Right lobe of liver (tissue), 6 donors: ENCODE results near the gene ITPK1. TPM values are rescaled to one million over a fixed set of nuclear protein-coding genes. Genes with fewer than 3 reads are reported as not detected.

Source experiments
- ATAC-seq, 4 donors: fragments of 200-7000 bp; cut with Tn5 transposase; one replicate each; pipeline ENCODE4 v1.9.1; 2020; ENCODE audit warnings: mild to moderate bottlenecking in 4 of 4, moderate library complexity in 4 of 4
- DNase-seq, 3 donors: peaks; one replicate each; pipeline ENCODE4 v3.0.0-alpha.2; 2020
- H3K27ac ChIP-seq, 3 donors: fragments of 200-600 bp; one replicate each; pipeline ENCODE4 v1.8.0; 2022
- H3K27me3 ChIP-seq, 2 donors: fragments of 200-600 bp; one replicate each; pipeline ENCODE4 v1.8.0; 2022
- H3K36me3 ChIP-seq, 4 donors: fragments of 200-600 bp; sonication (generic) in 1 of 4; one replicate each; pipeline versions ENCODE4 v1.5.1 to v1.8.0; 2017 to 2022; ENCODE audit warnings: control low read depth in 1 of 4
- H3K4me1 ChIP-seq, 4 donors: fragments of 200-600 bp; sonication (generic) in 1 of 4; one replicate each; pipeline versions ENCODE4 v1.5.1 to v1.8.0; 2017 to 2022; ENCODE audit warnings: control low read depth in 1 of 4
- H3K4me3 ChIP-seq, 3 donors: fragments of 200-600 bp; one replicate each; pipeline ENCODE4 v1.8.0; 2022
- H3K9me3 ChIP-seq, 4 donors: fragments of 200-600 bp; sonication (generic) in 1 of 4; one replicate each; pipeline versions ENCODE4 v1.5.1 to v1.8.0; 2017 to 2022; ENCODE audit warnings: control low read depth in 1 of 4
- POLR2A ChIP-seq: fragments of 450-650 bp; IDR thresholded peaks from one replicate; pipeline ENCODE4 v1.6.1; 2017; ENCODE audit warnings: antibody characterized with exemption, mild to moderate bottlenecking
- WGBS: methylation state at CpG from one replicate; pipeline ENCODE4 v1.1.6; 2018; ENCODE audit warnings: low coverage, low lambda C conversion rate; ENCODE audit not compliant: insufficient coverage; ENCODE audit errors: missing lambda C conversion rate; 5-methylcytosine and 5-hydroxymethylcytosine counted together
- intact Hi-C, 2 donors: fragments of 100-400 bp; cut with DNase I; formaldehyde crosslinking; loops; one replicate each; pipeline versions ENCODE4 v1.11.2 to v1.14.1; 2022
- total RNA-seq, 6 experiments: library from RNA; depleted of rRNA in 2 of 6; stranded (reverse); fragments of >200 nt in 2 of 6; fragmentation: NEBNext Ultra II Directional in 3 of 6; extraction: Animal tissue kit (Norgen Biotek cat#: 25700) in 3 of 6; gene quantifications; one replicate each; pipeline versions ENCODE4 v1.1.0 to v1.2.4, GENCODE V29; 2016 to 2023
- TF ChIP-seq, protein P1 (sequence below), 4 donors: fragments of 200-600 bp in 3 of 4; fragments of 450-650 bp in 1 of 4; IDR thresholded peaks; one replicate each; pipeline versions ENCODE4 v1.5.1 to v1.8.0; 2016 to 2022; ENCODE audit warnings: antibody characterized with exemption in 4 of 4, mild to moderate bottlenecking in 2 of 4
- donor health status: DM: no; HTN: yes; CAD: no.
- donor health status: DM: no; HTN: no; CAD: no.
- donor health status: DM: no; HTN: no; CAD: no.
- donor health status: DM: no; HTN: yes; CAD: no.
- donor health status: DM: no; HTN: yes; CAD: no.

ITPK1 gene
- total RNA-seq, 6 experiments from 2014 or later = 28.4 to 61.0 (median 40.0) TPM

DNA sequence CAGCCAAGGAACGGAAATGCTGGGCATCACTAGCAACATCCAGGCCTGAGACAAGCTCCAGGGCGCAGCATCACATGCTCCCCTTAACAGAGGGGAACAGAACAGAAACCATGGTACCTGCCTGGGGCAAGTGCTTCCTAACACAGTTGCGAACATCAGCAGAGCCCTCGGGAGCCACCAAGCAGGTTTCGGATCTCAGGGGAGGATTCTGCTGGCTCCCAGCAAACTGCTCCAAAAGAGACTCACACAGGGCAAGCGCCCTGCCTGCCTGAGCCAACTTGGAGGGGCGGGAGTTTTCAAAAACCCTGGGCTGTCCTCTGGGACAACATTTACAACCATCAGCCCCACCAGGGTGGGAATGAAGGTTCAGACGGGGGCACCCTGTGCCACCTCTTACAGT lies 173.1 kb downstream of the ITPK1 start:
- no peak overlapping the region for H3K27ac ChIP-seq
- H3K9me3 ChIP-seq = no peaks in the 10 kb centered on the region
- DNase-seq (no peak), ATAC-seq (no peak)
- intact Hi-C loops = loop anchor here in 1 of 2 donors (10.0 kb wide), 1 partner anchor 58 kb away; no protein-coding TSS in a partner anchor
- H3K27me3 ChIP-seq = no peaks in the 10 kb centered on the region
- TF ChIP-seq, protein P1, sequence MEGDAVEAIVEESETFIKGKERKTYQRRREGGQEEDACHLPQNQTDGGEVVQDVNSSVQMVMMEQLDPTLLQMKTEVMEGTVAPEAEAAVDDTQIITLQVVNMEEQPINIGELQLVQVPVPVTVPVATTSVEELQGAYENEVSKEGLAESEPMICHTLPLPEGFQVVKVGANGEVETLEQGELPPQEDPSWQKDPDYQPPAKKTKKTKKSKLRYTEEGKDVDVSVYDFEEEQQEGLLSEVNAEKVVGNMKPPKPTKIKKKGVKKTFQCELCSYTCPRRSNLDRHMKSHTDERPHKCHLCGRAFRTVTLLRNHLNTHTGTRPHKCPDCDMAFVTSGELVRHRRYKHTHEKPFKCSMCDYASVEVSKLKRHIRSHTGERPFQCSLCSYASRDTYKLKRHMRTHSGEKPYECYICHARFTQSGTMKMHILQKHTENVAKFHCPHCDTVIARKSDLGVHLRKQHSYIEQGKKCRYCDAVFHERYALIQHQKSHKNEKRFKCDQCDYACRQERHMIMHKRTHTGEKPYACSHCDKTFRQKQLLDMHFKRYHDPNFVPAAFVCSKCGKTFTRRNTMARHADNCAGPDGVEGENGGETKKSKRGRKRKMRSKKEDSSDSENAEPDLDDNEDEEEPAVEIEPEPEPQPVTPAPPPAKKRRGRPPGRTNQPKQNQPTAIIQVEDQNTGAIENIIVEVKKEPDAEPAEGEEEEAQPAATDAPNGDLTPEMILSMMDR (IDR thresholded peaks at IDR 0.05) = no peak
- no peak for TF ChIP-seq POLR2A
- 90% methylated on average over 5 of the region's 8 CpGs for WGBS
- H3K4me3 ChIP-seq = no peak overlapping the region
- H3K4me1 ChIP-seq = peaks cover 0 to 18% (median 9%) of the 10 kb centered on the region in 4 donors
- no peaks in the 10 kb centered on the region for H3K36me3 ChIP-seq

DNA sequence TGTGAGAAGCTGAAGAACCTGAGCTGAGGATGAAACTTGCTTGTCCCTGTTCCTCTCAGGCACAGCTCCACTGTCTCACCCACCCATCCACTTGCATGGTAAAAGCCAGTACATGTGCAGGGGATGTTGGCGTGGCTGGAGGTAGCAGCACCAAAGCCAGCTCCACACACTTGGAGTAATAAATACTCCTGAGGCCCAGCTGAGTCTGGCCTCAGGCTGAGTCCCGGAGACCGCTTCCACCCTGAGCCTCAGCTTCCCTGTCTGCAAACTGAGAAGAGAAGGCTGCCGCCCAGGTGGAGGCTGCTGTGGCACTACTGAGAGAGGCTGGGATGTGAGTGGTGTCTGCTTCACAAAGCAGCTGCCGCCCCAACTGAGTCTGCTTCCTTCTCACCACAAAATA lies 173.6 kb downstream of the ITPK1 start:
- Histone ChIP-seq H3K27ac (no peak overlapping the region), H3K36me3 (no peaks in the 10 kb centered on the region), H3K9me3 (no peaks in the 10 kb centered on the region), H3K4me1 (peaks cover 0 to 18% (median 9%) of the 10 kb centered on the region in 4 donors), H3K27me3 (no peaks in the 10 kb centered on the region), H3K4me3 (no peak overlapping the region)
- WGBS = no CpG with 5 or more reads among the region's 5 CpGs
- TF ChIP-seq, protein P1 (IDR thresholded peaks at IDR 0.05) = no peak
- TF ChIP-seq POLR2A = no peak
- DNase-seq (no peak), ATAC-seq (no peak)
- intact Hi-C loops = loop anchor here in 1 of 2 donors (10.0 kb wide), 1 partner anchor 57 kb away; no protein-coding TSS in a partner anchor

DNA sequence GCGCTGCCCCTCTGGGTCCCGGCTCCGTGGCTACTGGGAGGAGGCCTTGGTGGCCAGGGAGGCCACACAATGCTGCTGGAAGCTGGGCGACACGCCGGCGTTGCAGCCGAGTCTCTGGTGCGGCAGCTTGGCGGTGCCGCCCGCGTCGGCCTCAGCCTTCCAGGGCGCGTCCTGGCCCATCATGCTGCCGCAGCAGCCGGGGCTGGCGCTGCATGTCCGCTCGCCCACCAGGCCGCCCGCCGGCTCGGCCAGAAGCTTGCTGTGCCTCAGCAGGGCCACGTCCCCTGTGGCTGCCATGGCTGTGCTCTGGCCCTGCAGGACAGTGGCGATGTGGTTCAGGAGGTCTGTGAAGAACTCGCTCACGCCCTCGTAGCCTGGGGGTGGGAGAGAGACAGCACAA lies 174.2 kb downstream of the ITPK1 start:
- Histone ChIP-seq H3K36me3 (no peaks in the 10 kb centered on the region), H3K4me3 (no peak overlapping the region), H3K27me3 (no peaks in the 10 kb centered on the region), H3K9me3 (no peaks in the 10 kb centered on the region), H3K27ac (no peak overlapping the region), H3K4me1 (peaks cover 0 to 16% (median 7%) of the 10 kb centered on the region in 4 donors)
- DNase-seq (no peak), ATAC-seq (no peak)
- no peak for TF ChIP-seq POLR2A
- TF ChIP-seq, protein P1 (IDR thresholded peaks at IDR 0.05) = no peak
- intact Hi-C loops = loop anchor here in 1 of 2 donors (10.0 kb wide), 1 partner anchor 57 kb away; no protein-coding TSS in a partner anchor
- WGBS = 98% methylated on average over 7 of the region's 30 CpGs

- H3K27me3 ChIP-seq = no peaks in the 10 kb centered on the region
- peak in 3 of 4 donors; percentile 19 to 56 (median 51) for ATAC-seq
- H3K9me3 ChIP-seq = no peaks in the 10 kb centered on the region
- DNase-seq = peak in 1 of 3 donors; percentile 78
- WGBS = no CpG with 5 or more reads among the region's 11 CpGs
- intact Hi-C loops = loop anchor here in 1 of 2 donors (10.0 kb wide), 1 partner anchor 56 kb away; no protein-coding TSS in a partner anchor
- TF ChIP-seq, protein P1 (IDR thresholded peaks at IDR 0.05) = no peak
- no peak for TF ChIP-seq POLR2A
- H3K27ac ChIP-seq = no peak overlapping the region
- peaks cover 0 to 11% (median 5%) of the 10 kb centered on the region in 4 donors for H3K4me1 ChIP-seq
- no peak overlapping the region for H3K4me3 ChIP-seq
- H3K36me3 ChIP-seq = no peaks in the 10 kb centered on the region
Observed at GRCh38 chr14:92940543-92940942, 175.2 kb downstream of the ITPK1 start.
